T-helper 1 cell treated with Interleukin-12 subunit alpha and Interleukin-12 subunit beta and Interleukin-4 antibody, amounts not matched to agents 30 μg/mL and 1 μg/mL, for 36 hours (primary cell): Measurements from ENCODE around the gene FAM78B.

Experiments used
- H3K27ac Mint-ChIP-seq: one replicate; pipeline ENCODE4 v1.8.0; 2021; ENCODE audit warnings: mild to moderate bottlenecking, mixed read lengths
- H3K27me3 Mint-ChIP-seq: one replicate; pipeline ENCODE4 v1.8.0; 2021; ENCODE audit warnings: low read depth, mixed read lengths
- H3K36me3 Mint-ChIP-seq: one replicate; pipeline ENCODE4 v1.8.0; 2021; ENCODE audit warnings: low read depth, mixed read lengths
- H3K4me1 Mint-ChIP-seq: one replicate; pipeline ENCODE4 v1.8.0; 2021; ENCODE audit warnings: low read depth, mixed read lengths
- H3K4me3 Mint-ChIP-seq: one replicate; pipeline ENCODE4 v1.8.0; 2021; ENCODE audit warnings: mild to moderate bottlenecking, moderate library complexity, mixed read lengths
- H3K9me3 Mint-ChIP-seq: one replicate; pipeline ENCODE4 v1.8.0; 2021; ENCODE audit warnings: mixed read lengths

The FAM78B gene

GRCh38 chr1:166039436-166040201 lies 127.2 kb downstream of the FAM78B start:
- Mint-ChIP-seq H3K36me3 (no peaks in the 10 kb centered on the region), H3K27ac (no peak overlapping the region), H3K4me1 (no peaks in the 10 kb centered on the region), H3K27me3 (peaks cover 3% of the 10 kb centered on the region), H3K4me3 (no peak overlapping the region), H3K9me3 (no peaks in the 10 kb centered on the region)

GRCh38 chr1:166036092-166036491 lies 130.7 kb downstream of the FAM78B start:
- no peaks in the 10 kb centered on the region for H3K4me1 Mint-ChIP-seq
- H3K36me3 Mint-ChIP-seq: no peaks in the 10 kb centered on the region
- H3K9me3 Mint-ChIP-seq: no peaks in the 10 kb centered on the region
- H3K27ac Mint-ChIP-seq: no peak overlapping the region
- peaks cover 3% of the 10 kb centered on the region for H3K27me3 Mint-ChIP-seq
- no peak overlapping the region for H3K4me3 Mint-ChIP-seq

- Mint-ChIP-seq H3K4me3 (no peak overlapping the region), H3K36me3 (no peaks in the 10 kb centered on the region), H3K27me3 (peaks cover 4% of the 10 kb centered on the region), H3K9me3 (no peaks in the 10 kb centered on the region), H3K27ac (no peak overlapping the region), H3K4me1 (no peaks in the 10 kb centered on the region)
Observed at GRCh38 chr1:166032572-166033371, 134.0 kb downstream of the FAM78B start.

GRCh38 chr1:166031932-166032571 lies 134.7 kb downstream of the FAM78B start:
- Mint-ChIP-seq H3K4me3 (no peak overlapping the region), H3K9me3 (no peaks in the 10 kb centered on the region), H3K27ac (no peak overlapping the region), H3K36me3 (no peaks in the 10 kb centered on the region), H3K4me1 (no peaks in the 10 kb centered on the region), H3K27me3 (peaks cover 9% of the 10 kb centered on the region)

- H3K4me3 Mint-ChIP-seq: no peak overlapping the region
- no peak overlapping the region for H3K27ac Mint-ChIP-seq
- no peaks in the 10 kb centered on the region for H3K9me3 Mint-ChIP-seq
- H3K36me3 Mint-ChIP-seq: no peaks in the 10 kb centered on the region
- H3K4me1 Mint-ChIP-seq: no peaks in the 10 kb centered on the region
- H3K27me3 Mint-ChIP-seq: peaks cover 18% of the 10 kb centered on the region
Observed at GRCh38 chr1:166029196-166029945, 137.4 kb downstream of the FAM78B start.

GRCh38 chr1:166026555-166026954 lies 140.2 kb downstream of the FAM78B start:
- H3K4me1 Mint-ChIP-seq: no peaks in the 10 kb centered on the region
- H3K27ac Mint-ChIP-seq: no peak overlapping the region
- H3K9me3 Mint-ChIP-seq: no peaks in the 10 kb centered on the region
- peaks cover 33% of the 10 kb centered on the region for H3K27me3 Mint-ChIP-seq
- no peak overlapping the region for H3K4me3 Mint-ChIP-seq
- H3K36me3 Mint-ChIP-seq: no peaks in the 10 kb centered on the region

- Mint-ChIP-seq H3K27me3 (peaks cover 31% of the 10 kb centered on the region), H3K4me3 (no peak overlapping the region), H3K36me3 (no peaks in the 10 kb centered on the region), H3K9me3 (no peaks in the 10 kb centered on the region), H3K4me1 (no peaks in the 10 kb centered on the region), H3K27ac (no peak overlapping the region)
Observed at GRCh38 chr1:166026143-166026542, 140.7 kb downstream of the FAM78B start.

- Mint-ChIP-seq H3K4me3 (no peak overlapping the region), H3K27ac (no peak overlapping the region), H3K36me3 (no peaks in the 10 kb centered on the region), H3K4me1 (no peaks in the 10 kb centered on the region), H3K9me3 (no peaks in the 10 kb centered on the region), H3K27me3 (peaks cover 26% of the 10 kb centered on the region)
Observed at GRCh38 chr1:166020210-166020609, 146.6 kb downstream of the FAM78B start.
